ENCODE measurements around the gene IL22.

Gene IL22

DNA sequence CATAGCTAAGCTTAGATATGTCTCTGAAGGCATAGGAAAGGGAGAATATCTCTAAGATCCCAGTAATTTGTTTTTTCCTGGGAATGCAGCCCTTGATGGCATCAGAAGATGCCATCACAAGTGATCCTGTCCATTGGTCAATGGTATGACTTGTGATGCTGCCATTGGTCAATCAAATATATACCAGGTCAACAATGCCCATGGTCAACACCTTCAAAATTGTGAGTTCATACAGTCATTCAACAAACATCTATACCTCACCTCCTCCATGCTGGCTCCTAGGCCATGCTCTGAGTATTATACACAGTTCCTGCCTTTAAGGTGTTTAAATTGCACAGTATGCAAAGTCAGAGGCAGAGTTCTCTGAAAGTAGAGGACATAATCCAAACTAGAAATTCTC is 19.3 kb upstream of the IL22 start:
- no peak overlapping the region for H3K27ac ChIP-seq (ENCODE audit: poor library complexity, severe bottlenecking)
- ATAC-seq (ENCODE audit: low read depth) (no peak), DNase-seq (ENCODE audit: low spot score) (no peak)
- no peaks in the 10 kb centered on the region for H3K36me3 ChIP-seq (ENCODE audit: low read depth)
- no peaks in the 10 kb centered on the region for H3K27me3 ChIP-seq (ENCODE audit: insufficient read depth, poor library complexity, severe bottlenecking)
- no peaks in the 10 kb centered on the region for H3K9me3 ChIP-seq (ENCODE audit: severe bottlenecking)
- H3K4me1 ChIP-seq (ENCODE audit: insufficient read depth, poor library complexity, severe bottlenecking), result peaks cover 13% of the 10 kb centered on the region
- H3K4me3 ChIP-seq (ENCODE audit: severe bottlenecking), result no peak overlapping the region
- TF ChIP-seq, protein P1, sequence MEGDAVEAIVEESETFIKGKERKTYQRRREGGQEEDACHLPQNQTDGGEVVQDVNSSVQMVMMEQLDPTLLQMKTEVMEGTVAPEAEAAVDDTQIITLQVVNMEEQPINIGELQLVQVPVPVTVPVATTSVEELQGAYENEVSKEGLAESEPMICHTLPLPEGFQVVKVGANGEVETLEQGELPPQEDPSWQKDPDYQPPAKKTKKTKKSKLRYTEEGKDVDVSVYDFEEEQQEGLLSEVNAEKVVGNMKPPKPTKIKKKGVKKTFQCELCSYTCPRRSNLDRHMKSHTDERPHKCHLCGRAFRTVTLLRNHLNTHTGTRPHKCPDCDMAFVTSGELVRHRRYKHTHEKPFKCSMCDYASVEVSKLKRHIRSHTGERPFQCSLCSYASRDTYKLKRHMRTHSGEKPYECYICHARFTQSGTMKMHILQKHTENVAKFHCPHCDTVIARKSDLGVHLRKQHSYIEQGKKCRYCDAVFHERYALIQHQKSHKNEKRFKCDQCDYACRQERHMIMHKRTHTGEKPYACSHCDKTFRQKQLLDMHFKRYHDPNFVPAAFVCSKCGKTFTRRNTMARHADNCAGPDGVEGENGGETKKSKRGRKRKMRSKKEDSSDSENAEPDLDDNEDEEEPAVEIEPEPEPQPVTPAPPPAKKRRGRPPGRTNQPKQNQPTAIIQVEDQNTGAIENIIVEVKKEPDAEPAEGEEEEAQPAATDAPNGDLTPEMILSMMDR (IDR thresholded peaks at IDR 0.05; ENCODE audit: poor library complexity, severe bottlenecking), result no peak

DNA sequence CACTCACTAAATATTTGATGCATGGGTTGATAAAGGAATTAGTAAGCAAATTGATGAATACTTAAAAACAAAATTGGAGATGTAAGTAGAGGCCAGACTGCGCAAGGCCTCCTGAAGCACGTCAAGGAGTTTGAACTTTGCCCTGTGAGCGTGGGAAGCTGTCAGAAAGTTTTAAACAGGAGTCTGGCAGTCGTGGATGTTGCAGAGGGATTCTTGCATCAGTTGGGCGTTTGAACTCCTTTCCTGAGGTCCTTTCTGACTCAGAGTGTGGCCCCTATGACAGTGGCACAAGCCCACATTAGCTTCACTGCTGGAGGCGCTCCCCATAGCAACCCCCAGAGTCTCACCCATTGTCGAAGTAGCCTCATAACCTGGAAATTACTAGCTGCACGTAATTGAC is 17.9 kb upstream of the IL22 start:
- no peak overlapping the region for H3K27ac ChIP-seq (ENCODE audit: poor library complexity, severe bottlenecking)
- no peak for ATAC-seq (ENCODE audit: low read depth)
- no peak for DNase-seq (ENCODE audit: low spot score)

DNA sequence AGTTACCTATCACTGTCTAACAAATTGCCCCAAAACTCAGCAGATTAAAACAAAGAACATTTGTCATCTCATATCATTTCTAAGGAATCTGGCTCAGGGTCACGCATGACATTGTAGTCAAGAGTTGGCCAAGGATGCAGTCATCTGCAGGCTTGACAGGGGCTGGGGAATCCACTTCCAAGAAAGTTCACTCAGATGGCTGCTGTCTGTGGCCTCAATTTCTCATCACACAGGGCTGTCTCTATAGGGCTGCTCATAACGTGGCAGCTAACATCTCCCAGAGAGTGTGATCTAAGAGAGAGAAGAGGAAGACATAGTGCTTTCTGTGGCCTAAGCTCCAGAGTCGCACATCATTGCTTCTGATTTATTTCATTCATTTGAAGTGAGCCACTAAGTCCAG is 17.0 kb upstream of the IL22 start:
- Histone ChIP-seq H3K27ac (ENCODE audit: poor library complexity, severe bottlenecking) (no peak overlapping the region), H3K27me3 (ENCODE audit: insufficient read depth, poor library complexity, severe bottlenecking) (no peaks in the 10 kb centered on the region), H3K4me3 (ENCODE audit: severe bottlenecking) (no peak overlapping the region), H3K4me1 (ENCODE audit: insufficient read depth, poor library complexity, severe bottlenecking) (peaks cover 8% of the 10 kb centered on the region), H3K9me3 (ENCODE audit: severe bottlenecking) (no peaks in the 10 kb centered on the region), H3K36me3 (ENCODE audit: low read depth) (no peaks in the 10 kb centered on the region)
- no peak for ATAC-seq (ENCODE audit: low read depth)
- no peak for DNase-seq (ENCODE audit: low spot score)
- TF ChIP-seq, protein P1 (IDR thresholded peaks at IDR 0.05; ENCODE audit: poor library complexity, severe bottlenecking), result no peak

More for the DNA sequence above, 17.9 kb upstream of the IL22 start:
- no peaks in the 10 kb centered on the region for H3K9me3 ChIP-seq (ENCODE audit: severe bottlenecking)
- peaks cover 8% of the 10 kb centered on the region for H3K4me1 ChIP-seq (ENCODE audit: insufficient read depth, poor library complexity, severe bottlenecking)
- no peaks in the 10 kb centered on the region for H3K36me3 ChIP-seq (ENCODE audit: low read depth)
- H3K27me3 ChIP-seq (ENCODE audit: insufficient read depth, poor library complexity, severe bottlenecking), result no peaks in the 10 kb centered on the region
- no peak overlapping the region for H3K4me3 ChIP-seq (ENCODE audit: severe bottlenecking)
- TF ChIP-seq, protein P1 (IDR thresholded peaks at IDR 0.05; ENCODE audit: poor library complexity, severe bottlenecking), result no peak

DNA sequence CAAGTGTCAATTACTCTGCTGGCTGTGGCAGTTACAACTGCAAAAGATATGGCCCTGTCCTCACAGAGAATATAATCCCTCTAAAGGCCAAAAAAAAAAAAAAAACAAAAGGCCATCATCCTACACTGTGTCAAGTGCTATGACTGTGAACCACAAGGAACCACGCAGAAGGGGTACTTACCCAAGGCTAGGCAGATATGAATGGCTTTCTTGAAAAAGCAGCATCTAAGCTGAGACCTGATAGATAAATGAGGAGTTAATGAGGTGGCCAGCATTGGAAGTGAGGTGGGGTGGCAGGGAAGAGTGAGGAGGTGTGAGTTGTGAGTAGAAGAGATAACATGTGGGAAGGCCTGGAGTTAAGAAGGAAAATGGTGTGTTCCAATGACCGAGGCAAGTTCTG is 16.4 kb upstream of the IL22 start:
- Histone ChIP-seq H3K36me3 (ENCODE audit: low read depth) (no peaks in the 10 kb centered on the region), H3K4me3 (ENCODE audit: severe bottlenecking) (no peak overlapping the region), H3K27ac (ENCODE audit: poor library complexity, severe bottlenecking) (no peak overlapping the region), H3K4me1 (ENCODE audit: insufficient read depth, poor library complexity, severe bottlenecking) (peaks cover 8% of the 10 kb centered on the region), H3K27me3 (ENCODE audit: insufficient read depth, poor library complexity, severe bottlenecking) (no peaks in the 10 kb centered on the region), H3K9me3 (ENCODE audit: severe bottlenecking) (no peaks in the 10 kb centered on the region)
- TF ChIP-seq, protein P1 (IDR thresholded peaks at IDR 0.05; ENCODE audit: poor library complexity, severe bottlenecking), result no peak
- no peak for DNase-seq (ENCODE audit: low spot score)
- no peak for ATAC-seq (ENCODE audit: low read depth)

DNA sequence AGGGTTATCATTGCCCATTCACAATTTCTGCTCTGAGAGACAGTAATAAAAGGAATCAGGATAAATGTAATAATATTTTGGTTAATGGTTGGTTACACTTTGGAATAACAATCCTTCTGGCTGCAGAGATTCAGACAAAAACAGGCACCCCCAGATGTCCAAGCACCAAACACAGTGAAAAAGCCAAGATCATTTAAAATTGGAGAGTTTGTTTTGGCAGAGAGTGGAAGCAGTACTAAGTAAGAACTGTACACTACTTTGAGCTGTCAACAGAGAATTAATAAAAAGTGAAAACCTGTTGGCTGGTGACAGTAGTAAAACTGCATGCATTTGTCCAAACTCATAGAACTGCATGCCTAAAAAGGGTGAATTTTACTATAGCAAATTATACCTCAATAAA is 15.6 kb upstream of the IL22 start:
- Histone ChIP-seq H3K4me1 (ENCODE audit: insufficient read depth, poor library complexity, severe bottlenecking) (peaks cover 8% of the 10 kb centered on the region), H3K27me3 (ENCODE audit: insufficient read depth, poor library complexity, severe bottlenecking) (no peaks in the 10 kb centered on the region), H3K27ac (ENCODE audit: poor library complexity, severe bottlenecking) (no peak overlapping the region), H3K36me3 (ENCODE audit: low read depth) (no peaks in the 10 kb centered on the region), H3K4me3 (ENCODE audit: severe bottlenecking) (no peak overlapping the region), H3K9me3 (ENCODE audit: severe bottlenecking) (no peaks in the 10 kb centered on the region)
- TF ChIP-seq, protein P1 (IDR thresholded peaks at IDR 0.05; ENCODE audit: poor library complexity, severe bottlenecking), result no peak
- ATAC-seq (ENCODE audit: low read depth) (no peak), DNase-seq (ENCODE audit: low spot score) (no peak)

Measured in RWPE2 (cell line).